T-helper 17 cell (primary cell): ENCODE results near the gene TENM4. TPM values are rescaled to one million over a fixed set of nuclear protein-coding genes. Genes with fewer than 3 reads are reported as not detected.

Experiments used
- ATAC-seq: fragments of 150-1000 bp; cut with Tn5 transposase; 2 replicates; pipeline ENCODE4 v1.10.0; 2021; ENCODE audit warnings: mild to moderate bottlenecking, moderate library complexity
- DNase-seq, 3 donors: peaks; one replicate each; pipeline versions ENCODE4 v3.0.0 to v3.0.0-alpha.2; 2020 to 2021
- H3K9me3 ChIP-seq: one replicate; pipeline ENCODE4 v1.7.0; 2013; ENCODE audit warnings: low read length, mild to moderate bottlenecking; ENCODE audit not compliant: control insufficient read depth, poor library complexity, severe bottlenecking
- H3K27ac Mint-ChIP-seq: one replicate; pipeline ENCODE4 v1.8.0; 2022; ENCODE audit warnings: mild to moderate bottlenecking, moderate library complexity, mixed read lengths
- H3K27me3 Mint-ChIP-seq: one replicate; pipeline ENCODE4 v1.8.0; 2022; ENCODE audit warnings: mixed read lengths
- H3K36me3 Mint-ChIP-seq: one replicate; pipeline ENCODE4 v1.8.0; 2022; ENCODE audit warnings: low read depth, mixed read lengths
- H3K4me1 Mint-ChIP-seq: one replicate; pipeline ENCODE4 v1.8.0; 2022; ENCODE audit warnings: mild to moderate bottlenecking, mixed read lengths
- H3K4me3 Mint-ChIP-seq: one replicate; pipeline ENCODE4 v1.8.0; 2022; ENCODE audit warnings: mild to moderate bottlenecking, moderate library complexity, mixed read lengths
- total RNA-seq, 4 donors: library from RNA in 2 of 4; stranded (reverse) in 2 of 4; gene quantifications; one replicate each; pipeline ENCODE4 v1.2.3 and lab custom pipeline; 2022 to 2026

TENM4 gene
- total RNA-seq, 2 donors from 2014 or later: 0.31 to 0.97 TPM

GRCh38 chr11:79467761-79468160, 26.9 kb upstream of the TENM4 start:
- no peaks in the 10 kb centered on the region for H3K9me3 ChIP-seq

GRCh38 chr11:79466411-79466810, 25.6 kb upstream of the TENM4 start:
- H3K4me3 Mint-ChIP-seq: no peak overlapping the region
- H3K27me3 Mint-ChIP-seq: peaks cover 5% of the 10 kb centered on the region
- no peak overlapping the region for H3K27ac Mint-ChIP-seq
- H3K36me3 Mint-ChIP-seq: no peaks in the 10 kb centered on the region
- ATAC-seq: no peak
- H3K4me1 Mint-ChIP-seq: no peaks in the 10 kb centered on the region
- H3K9me3 ChIP-seq: no peaks in the 10 kb centered on the region
- DNase-seq: no peak

More at GRCh38 chr11:79467761-79468160, 26.9 kb upstream of the TENM4 start:
- ATAC-seq: no peak
- no peak for DNase-seq
- Mint-ChIP-seq H3K4me3 (no peak overlapping the region), H3K27ac (no peak overlapping the region), H3K27me3 (peaks cover 5% of the 10 kb centered on the region), H3K36me3 (no peaks in the 10 kb centered on the region), H3K4me1 (no peaks in the 10 kb centered on the region)

GRCh38 chr11:79465160-79465559, 24.3 kb upstream of the TENM4 start:
- Mint-ChIP-seq H3K4me3 (no peak overlapping the region), H3K36me3 (no peaks in the 10 kb centered on the region), H3K27ac (no peak overlapping the region), H3K4me1 (no peaks in the 10 kb centered on the region), H3K27me3 (peaks cover 4% of the 10 kb centered on the region)
- H3K9me3 ChIP-seq: no peaks in the 10 kb centered on the region
- no peak for ATAC-seq
- no peak for DNase-seq

GRCh38 chr11:79461666-79462645, 21.1 kb upstream of the TENM4 start:
- ATAC-seq: no peak
- Mint-ChIP-seq H3K27me3 (peaks cover under 1% of the 10 kb centered on the region), H3K27ac (no peak overlapping the region), H3K36me3 (no peaks in the 10 kb centered on the region), H3K4me3 (no peak overlapping the region), H3K4me1 (no peaks in the 10 kb centered on the region)
- H3K9me3 ChIP-seq: no peaks in the 10 kb centered on the region
- no peak for DNase-seq

- peaks cover 9% of the 10 kb centered on the region for H3K27me3 Mint-ChIP-seq
- H3K36me3 Mint-ChIP-seq: no peaks in the 10 kb centered on the region
- no peak overlapping the region for H3K4me3 Mint-ChIP-seq
- H3K27ac Mint-ChIP-seq: no peak overlapping the region
- no peaks in the 10 kb centered on the region for H3K9me3 ChIP-seq
- DNase-seq (no peak), ATAC-seq (no peak)
- no peaks in the 10 kb centered on the region for H3K4me1 Mint-ChIP-seq
Measured at GRCh38 chr11:79461144-79461543, 20.3 kb upstream of the TENM4 start.

GRCh38 chr11:79458709-79459108, 17.9 kb upstream of the TENM4 start:
- DNase-seq: no peak
- no peaks in the 10 kb centered on the region for H3K36me3 Mint-ChIP-seq
- no peak overlapping the region for H3K4me3 Mint-ChIP-seq
- H3K27ac Mint-ChIP-seq: no peak overlapping the region
- no peak for ATAC-seq
- H3K4me1 Mint-ChIP-seq: no peaks in the 10 kb centered on the region
- H3K9me3 ChIP-seq: no peaks in the 10 kb centered on the region
- peaks cover 19% of the 10 kb centered on the region for H3K27me3 Mint-ChIP-seq

- no peak for ATAC-seq
- H3K27ac Mint-ChIP-seq: no peak overlapping the region
- H3K4me3 Mint-ChIP-seq: no peak overlapping the region
- H3K27me3 Mint-ChIP-seq: peaks cover 19% of the 10 kb centered on the region
- H3K9me3 ChIP-seq: no peaks in the 10 kb centered on the region
- no peak for DNase-seq
- no peaks in the 10 kb centered on the region for H3K36me3 Mint-ChIP-seq
- no peaks in the 10 kb centered on the region for H3K4me1 Mint-ChIP-seq
Measured at GRCh38 chr11:79456501-79456900, 15.7 kb upstream of the TENM4 start.

GRCh38 chr11:79453617-79454016, 12.8 kb upstream of the TENM4 start:
- no peaks in the 10 kb centered on the region for H3K9me3 ChIP-seq
- Mint-ChIP-seq H3K36me3 (no peaks in the 10 kb centered on the region), H3K4me1 (no peaks in the 10 kb centered on the region), H3K27ac (no peak overlapping the region), H3K4me3 (no peak overlapping the region), H3K27me3 (peaks cover 19% of the 10 kb centered on the region)
- DNase-seq (no peak), ATAC-seq (no peak)

GRCh38 chr11:79449040-79449439, 8.2 kb upstream of the TENM4 start:
- no peaks in the 10 kb centered on the region for H3K36me3 Mint-ChIP-seq
- no peak overlapping the region for H3K27ac Mint-ChIP-seq
- ATAC-seq (no peak), DNase-seq (no peak)
- H3K4me3 Mint-ChIP-seq: no peak overlapping the region
- no peaks in the 10 kb centered on the region for H3K4me1 Mint-ChIP-seq
- H3K27me3 Mint-ChIP-seq: no peaks in the 10 kb centered on the region
- H3K9me3 ChIP-seq: no peaks in the 10 kb centered on the region

- no peak overlapping the region for H3K4me3 Mint-ChIP-seq
- H3K27me3 Mint-ChIP-seq: peaks cover 12% of the 10 kb centered on the region
- H3K27ac Mint-ChIP-seq: no peak overlapping the region
- H3K4me1 Mint-ChIP-seq: no peaks in the 10 kb centered on the region
- DNase-seq (no peak), ATAC-seq (no peak)
- H3K9me3 ChIP-seq: no peaks in the 10 kb centered on the region
- H3K36me3 Mint-ChIP-seq: no peaks in the 10 kb centered on the region
Measured at GRCh38 chr11:79447038-79447786, 6.4 kb upstream of the TENM4 start.

GRCh38 chr11:79444923-79445322, 4.1 kb upstream of the TENM4 start:
- DNase-seq (no peak), ATAC-seq (no peak)
- no peak overlapping the region for H3K4me3 Mint-ChIP-seq
- H3K36me3 Mint-ChIP-seq: peaks cover 5% of the 10 kb centered on the region
- no peaks in the 10 kb centered on the region for H3K9me3 ChIP-seq
- no peak overlapping the region for H3K27ac Mint-ChIP-seq
- H3K4me1 Mint-ChIP-seq: peaks cover 6% of the 10 kb centered on the region
- peaks cover 26% of the 10 kb centered on the region for H3K27me3 Mint-ChIP-seq

GRCh38 chr11:79441461-79441875, 638 bp upstream of the TENM4 start:
- peak overlapping the region; percentile 74 for H3K4me3 Mint-ChIP-seq
- peaks cover 5% of the 10 kb centered on the region for H3K36me3 Mint-ChIP-seq
- peaks cover 8% of the 10 kb centered on the region for H3K4me1 Mint-ChIP-seq
- H3K9me3 ChIP-seq: no peaks in the 10 kb centered on the region
- DNase-seq: no peak
- no peak for ATAC-seq
- H3K27ac Mint-ChIP-seq: peak overlapping the region; percentile 1
- peaks cover 44% of the 10 kb centered on the region for H3K27me3 Mint-ChIP-seq

- Mint-ChIP-seq H3K4me1 (peaks cover 9% of the 10 kb centered on the region), H3K27ac (no peak overlapping the region), H3K36me3 (peaks cover 5% of the 10 kb centered on the region), H3K4me3 (peak overlapping the region; percentile 52), H3K27me3 (peaks cover 57% of the 10 kb centered on the region)
- H3K9me3 ChIP-seq: no peaks in the 10 kb centered on the region
- DNase-seq (no peak), ATAC-seq (no peak)
Measured at GRCh38 chr11:79439886-79440570, 802 bp downstream of the TENM4 start.
